ENCODE measurements around the gene OR4E1.

DNA sequence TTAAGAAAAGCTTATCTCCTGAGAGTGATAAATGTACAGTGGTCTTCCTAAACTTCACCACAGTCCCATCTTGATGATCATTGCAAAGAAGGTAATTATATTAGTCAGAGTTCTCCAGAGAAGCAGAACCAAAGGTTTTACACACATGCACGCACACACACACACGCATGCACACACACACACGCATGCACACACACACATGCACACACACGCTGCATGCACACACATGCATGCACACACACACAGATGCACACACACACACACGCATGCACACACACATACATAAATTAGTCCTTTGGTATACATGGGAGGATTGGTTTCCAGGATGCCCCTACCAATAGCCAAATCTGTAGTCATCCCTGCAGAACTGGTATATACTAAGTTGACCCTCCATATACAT, 19.4 kb downstream of the OR4E1 start:
- TF ChIP-seq CTCF (IDR thresholded peaks at IDR 0.05; ENCODE audit: low read length), result no peak
- TF ChIP-seq EZH2 (IDR thresholded peaks at IDR 0.05; ENCODE audit: borderline replicate concordance, low read length), result no peak
